ENCODE results near the gene OR1Q1.
"Not testable (repeated sequence)": the region's sequence is repeated elsewhere in the genome, so short reads cannot be mapped to it uniquely, and the experiment has no call there.

OR1Q1 gene, protein sequence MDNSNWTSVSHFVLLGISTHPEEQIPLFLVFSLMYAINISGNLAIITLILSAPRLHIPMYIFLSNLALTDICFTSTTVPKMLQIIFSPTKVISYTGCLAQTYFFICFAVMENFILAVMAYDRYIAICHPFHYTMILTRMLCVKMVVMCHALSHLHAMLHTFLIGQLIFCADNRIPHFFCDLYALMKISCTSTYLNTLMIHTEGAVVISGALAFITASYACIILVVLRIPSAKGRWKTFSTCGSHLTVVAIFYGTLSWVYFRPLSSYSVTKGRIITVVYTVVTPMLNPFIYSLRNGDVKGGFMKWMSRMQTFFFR

DNA sequence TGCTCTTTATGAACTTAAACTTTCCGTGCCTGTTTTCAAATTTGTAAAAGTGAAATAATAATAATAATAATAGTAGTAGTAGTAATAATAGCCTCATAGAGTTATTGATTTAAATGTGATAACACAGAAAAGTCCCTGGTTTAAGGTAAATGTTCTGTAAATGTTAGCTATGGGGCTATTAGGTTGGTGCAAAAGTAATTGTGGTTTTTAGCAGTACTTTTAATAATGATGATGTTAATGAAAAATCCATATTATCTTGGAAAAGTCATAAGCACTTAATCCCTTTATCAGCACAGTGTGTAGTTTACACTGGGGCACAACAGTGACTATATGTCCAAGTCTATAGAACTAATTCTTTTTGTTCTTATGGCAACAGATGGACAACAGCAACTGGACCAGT is at the start of gene OR1Q1:
OR1Q1 (plus strand) TSS at position 377 of the 400 bp plus-strand sequence; CDS start at position 377, 0 bp downstream.
- DNase-seq, result no peak

- DNase-seq, result no peak
Measured at GRCh38 chr9:122567901-122568300, 46.6 kb upstream of the OR1Q1 start.

- no peak for DNase-seq
Measured at GRCh38 chr9:122572456-122572855, 42.1 kb upstream of the OR1Q1 start.

- no peak for DNase-seq
Measured at GRCh38 chr9:122579874-122580273, 34.7 kb upstream of the OR1Q1 start.

DNA sequence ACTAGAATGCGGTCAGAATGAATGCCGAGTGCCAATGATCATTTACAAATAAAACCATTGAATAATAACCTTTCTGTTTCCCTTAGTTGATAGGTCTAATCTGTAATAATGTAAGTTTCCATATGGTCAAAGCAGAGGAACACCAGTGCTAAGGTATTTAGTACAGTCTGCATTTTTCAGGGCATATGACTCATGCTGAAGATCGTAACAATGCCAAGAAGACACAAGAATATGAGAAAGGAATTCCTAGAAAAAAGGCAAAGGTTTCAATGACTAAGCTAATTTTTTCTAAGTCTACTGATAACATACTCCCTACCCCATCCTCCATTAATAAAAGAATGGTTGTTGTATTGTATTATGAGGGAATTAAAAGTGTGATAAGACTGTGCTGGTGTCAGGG is 34.2 kb upstream of the OR1Q1 start:
- DNase-seq, result no peak

- DNase-seq, result not testable (repeated sequence)
Measured at GRCh38 chr9:122583284-122583683, 31.3 kb upstream of the OR1Q1 start, which contains the start of gene OR1L8. Gene OR1L8 (minus strand): TSS chr9:122583384. CDS start chr9:122568477, 14,907 bp downstream.

DNA sequence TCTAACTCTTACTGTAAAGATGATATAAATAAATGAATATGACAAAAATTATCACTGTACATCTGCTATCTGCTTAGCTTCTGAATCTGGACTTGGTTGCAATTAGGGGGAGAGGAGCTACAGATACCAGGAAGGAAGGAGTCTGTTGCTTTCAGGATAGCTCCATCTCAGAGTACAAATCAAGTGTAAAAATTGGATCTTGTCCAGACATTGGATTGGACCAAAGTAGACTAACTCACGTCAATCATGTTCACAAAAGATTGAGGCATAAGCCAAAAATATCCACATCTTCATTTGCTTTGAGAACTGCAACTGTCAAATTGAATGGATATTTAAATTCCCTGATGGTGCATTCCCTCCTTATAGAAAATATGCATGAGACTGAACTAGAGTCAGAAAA is 8.8 kb upstream of the OR1Q1 start:
- no peak for DNase-seq

DNA sequence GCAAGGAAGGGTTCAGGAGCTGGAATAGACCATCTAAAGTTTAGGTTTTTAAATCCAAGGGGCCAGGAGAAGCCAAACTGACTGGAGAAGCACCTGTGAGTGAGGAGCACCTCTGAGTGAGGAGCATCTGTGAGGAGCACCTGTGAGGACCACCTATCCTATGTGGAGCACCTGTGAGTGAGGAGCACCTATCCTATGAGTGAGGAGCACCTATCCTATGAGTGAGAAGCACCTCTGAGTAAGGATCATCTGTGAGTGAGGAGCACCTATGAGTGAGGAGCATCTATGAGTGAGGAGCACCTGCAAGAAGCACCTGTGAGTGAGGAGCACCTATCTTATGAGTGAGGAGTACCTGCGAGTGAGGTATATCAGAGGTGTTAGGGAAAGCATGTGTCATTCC is 8.0 kb upstream of the OR1Q1 start:
- DNase-seq, result no peak

- DNase-seq, result no peak
Measured at GRCh38 chr9:122609804-122610203, 4.7 kb upstream of the OR1Q1 start.

DNA sequence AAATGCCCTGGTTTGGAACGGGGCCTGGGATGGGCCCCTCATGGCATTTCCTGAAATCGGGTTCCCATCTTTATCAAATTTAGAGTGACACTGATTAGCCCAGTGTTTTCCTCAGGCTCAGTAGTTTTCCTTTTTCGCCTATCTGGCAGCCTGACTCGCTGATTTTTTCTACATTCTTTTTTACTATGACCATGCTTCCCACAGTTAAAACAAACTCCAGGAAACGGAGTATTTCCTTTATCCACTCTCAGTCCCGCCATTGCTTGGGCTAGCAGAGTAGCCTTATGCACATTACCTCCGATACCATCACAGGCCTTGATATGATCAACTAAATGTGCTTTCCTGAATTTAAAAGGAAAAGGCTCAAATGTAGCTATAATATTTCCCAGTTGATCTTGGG is 5.5 kb downstream of the OR1Q1 start:
- DNase-seq, result no peak

GRCh38 chr9:122642226-122642625 is 27.7 kb downstream of the OR1Q1 start:
- no peak for DNase-seq

DNA sequence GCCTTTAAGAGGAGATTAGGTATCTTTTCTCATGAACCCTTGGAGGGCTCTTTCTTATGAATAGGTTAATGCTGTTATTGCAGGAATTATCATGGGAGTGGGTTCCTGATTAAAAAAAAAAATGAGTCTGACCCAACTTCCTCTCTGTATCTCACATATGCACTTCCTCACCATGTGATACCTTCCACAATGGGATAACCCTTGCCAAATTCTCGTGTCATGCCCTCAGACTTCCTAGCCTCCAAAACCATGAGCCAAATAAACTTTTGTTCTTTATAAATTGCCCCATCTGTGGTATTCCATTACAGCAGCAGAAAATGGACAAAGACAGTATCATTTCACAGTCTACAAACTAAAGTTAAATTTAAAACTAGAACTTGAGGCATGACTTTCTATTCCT is 41.8 kb downstream of the OR1Q1 start:
- no peak for DNase-seq

GRCh38 chr9:122657527-122657926 is 43.0 kb downstream of the OR1Q1 start, which contains the start of gene OR1B1:
Gene OR1B1 (minus strand): TSS chr9:122657627.
- no peak for DNase-seq

DNA sequence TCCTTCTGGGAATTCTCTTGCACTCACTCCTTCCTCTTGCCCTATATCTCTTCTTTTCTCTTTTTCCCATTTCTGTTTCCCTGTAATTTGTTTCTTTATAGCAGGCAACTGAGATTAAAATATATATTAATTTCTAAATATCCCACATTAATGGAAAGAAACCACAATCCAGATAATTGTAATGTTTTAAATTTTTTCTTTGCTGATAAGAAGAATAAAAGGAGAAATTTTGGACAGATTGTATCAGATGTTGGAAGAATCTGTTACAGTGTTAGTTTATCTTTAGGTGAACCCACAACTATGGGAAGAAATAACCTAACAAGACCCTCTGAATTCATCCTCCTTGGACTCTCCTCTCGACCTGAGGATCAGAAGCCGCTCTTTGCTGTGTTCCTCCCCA is 46.9 kb downstream of the OR1Q1 start, which contains the start of gene OR1L1:
OR1L1 (plus strand) TSS at position 301 of the 400 bp plus-strand sequence; CDS start at position 301, 0 bp downstream.
- DNase-seq, result no peak
